Astrocyte of the spinal cord (primary cell): ENCODE results near the gene LRCOL1.

Experiments used
- DNase-seq: peaks from one replicate; pipeline ENCODE4 v3.0.0; 2011; ENCODE audit warnings: low read depth, low spot score
- H3K4me3 ChIP-seq: 2 replicates; pipeline ENCODE4 v1.5.1; 2011; ENCODE audit warnings: low read depth, mild to moderate bottlenecking, low read length, moderate library complexity
- CTCF ChIP-seq: IDR thresholded peaks from 2 replicates; pipeline ENCODE4 v1.5.1; 2012; ENCODE audit warnings: low read depth, mild to moderate bottlenecking, low read length, inconsistent platforms
- in situ Hi-C: cut with HindIII; loops from 2 replicates; pipeline ENCODE4 v1.10.0; 2017; ENCODE audit warnings: low sequenced_read_pairs

The LRCOL1 gene

GRCh38 chr12:132587781-132588180 lies 22.6 kb downstream of the LRCOL1 start:
- TF ChIP-seq CTCF: no peak
- no peak for DNase-seq
- H3K4me3 ChIP-seq: no peak overlapping the region
- in situ Hi-C loops: no loop called here

DNA sequence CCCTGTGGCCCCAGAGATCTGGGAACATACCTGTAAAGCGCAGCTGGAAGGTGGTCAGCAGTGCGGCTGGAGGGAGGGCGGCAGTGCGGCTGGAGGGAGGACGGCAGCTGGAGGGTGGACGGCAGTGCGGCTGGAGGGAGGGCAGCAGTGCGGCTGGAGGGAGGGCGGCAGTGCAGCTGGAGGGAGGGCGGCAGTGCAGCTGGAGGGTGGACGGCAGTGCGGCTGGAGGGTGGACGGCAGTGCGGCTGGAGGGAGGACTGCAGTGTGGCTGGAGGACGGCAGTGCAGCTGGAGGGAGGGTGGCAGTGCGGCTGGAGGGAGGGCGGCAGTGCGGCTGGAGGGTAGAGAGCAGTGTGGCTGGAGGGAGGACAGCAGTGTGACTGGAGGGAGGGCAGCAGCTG lies 23.5 kb downstream of the LRCOL1 start:
- in situ Hi-C loops: no loop called here
- H3K4me3 ChIP-seq: no peak overlapping the region
- DNase-seq: no peak
- no peak for TF ChIP-seq CTCF

GRCh38 chr12:132585177-132585576 lies 25.2 kb downstream of the LRCOL1 start:
- H3K4me3 ChIP-seq: no peak overlapping the region
- no peak for DNase-seq
- in situ Hi-C loops: no loop called here
- TF ChIP-seq CTCF: no peak

GRCh38 chr12:132584429-132584828 lies 26.0 kb downstream of the LRCOL1 start:
- no peak for TF ChIP-seq CTCF
- no peak overlapping the region for H3K4me3 ChIP-seq
- in situ Hi-C loops: no loop called here
- DNase-seq: no peak

DNA sequence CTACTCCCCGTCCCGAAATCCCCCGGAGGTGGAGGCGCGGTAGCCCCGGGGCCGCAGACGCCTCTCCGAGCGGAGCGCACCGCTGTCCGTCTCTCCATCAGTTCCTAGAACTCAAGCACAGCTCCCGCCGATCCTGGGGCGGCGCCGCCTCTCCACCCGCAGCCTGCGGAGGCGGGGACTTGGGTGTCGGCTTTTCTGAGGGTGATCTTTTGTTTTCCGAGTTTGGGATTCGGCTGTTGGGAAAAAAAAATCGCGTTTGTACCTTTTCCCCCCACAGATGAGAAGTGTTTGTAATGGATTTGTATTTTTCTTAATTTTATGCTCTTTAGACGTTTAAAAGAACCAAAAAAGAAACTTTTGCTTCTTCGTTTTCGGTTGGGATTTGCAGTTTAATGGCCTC lies 26.6 kb downstream of the LRCOL1 start:
- no peak for DNase-seq
- no peak overlapping the region for H3K4me3 ChIP-seq
- in situ Hi-C loops: no loop called here
- TF ChIP-seq CTCF: no peak

DNA sequence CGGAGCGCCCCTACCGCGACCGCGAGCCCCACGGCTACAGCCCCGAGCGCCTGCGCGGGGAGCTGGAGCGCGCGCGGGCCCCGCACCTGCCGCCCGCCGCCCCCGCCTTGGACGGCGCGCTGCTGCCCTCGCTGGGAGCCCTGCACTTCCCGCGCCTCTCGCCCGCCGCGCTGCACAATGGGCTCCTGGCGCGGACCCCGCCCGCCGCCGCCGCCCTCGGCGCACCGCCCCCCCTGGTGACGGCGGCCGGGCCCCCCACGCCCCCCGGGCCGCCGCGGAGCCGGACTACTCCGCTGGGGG lies 27.0 kb downstream of the LRCOL1 start:
- DNase-seq: no peak
- H3K4me3 ChIP-seq: no peak overlapping the region
- in situ Hi-C loops: no loop called here
- TF ChIP-seq CTCF: no peak
